ENCODE measurements around the gene PARP3.

PARP3 gene

DNA sequence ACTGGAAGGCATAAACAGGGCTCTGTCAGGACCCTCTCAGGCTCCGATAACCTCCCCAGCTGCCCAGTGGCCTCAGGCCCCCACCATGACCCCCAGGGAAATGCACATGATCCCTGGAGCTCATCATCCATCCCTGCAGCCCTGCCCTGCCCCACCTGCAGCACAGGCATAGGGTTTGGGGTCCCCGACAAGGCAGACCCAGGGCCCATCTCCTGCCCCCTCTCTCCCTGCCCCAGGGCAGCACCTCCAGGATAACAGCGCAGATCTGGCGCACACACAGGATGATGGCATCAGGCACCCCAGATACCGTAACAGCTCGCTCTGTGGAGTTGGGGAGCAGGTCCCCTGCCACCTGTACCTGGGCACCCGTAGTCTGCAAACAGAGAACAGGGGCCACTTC is 17.5 kb downstream of the PARP3 start:
- H3K36me3 Mint-ChIP-seq (ENCODE audit: low read depth): peaks cover 10% of the 10 kb centered on the region

GRCh38 chr3:51960386-51960785 is 18.2 kb downstream of the PARP3 start:
- H3K9me3 Mint-ChIP-seq: no peaks in the 10 kb centered on the region
- peaks cover 3% of the 10 kb centered on the region for H3K27me3 Mint-ChIP-seq (ENCODE audit: low read depth)
- H3K4me1 Mint-ChIP-seq: peaks cover 37% of the 10 kb centered on the region
- TF ChIP-seq, protein P1, sequence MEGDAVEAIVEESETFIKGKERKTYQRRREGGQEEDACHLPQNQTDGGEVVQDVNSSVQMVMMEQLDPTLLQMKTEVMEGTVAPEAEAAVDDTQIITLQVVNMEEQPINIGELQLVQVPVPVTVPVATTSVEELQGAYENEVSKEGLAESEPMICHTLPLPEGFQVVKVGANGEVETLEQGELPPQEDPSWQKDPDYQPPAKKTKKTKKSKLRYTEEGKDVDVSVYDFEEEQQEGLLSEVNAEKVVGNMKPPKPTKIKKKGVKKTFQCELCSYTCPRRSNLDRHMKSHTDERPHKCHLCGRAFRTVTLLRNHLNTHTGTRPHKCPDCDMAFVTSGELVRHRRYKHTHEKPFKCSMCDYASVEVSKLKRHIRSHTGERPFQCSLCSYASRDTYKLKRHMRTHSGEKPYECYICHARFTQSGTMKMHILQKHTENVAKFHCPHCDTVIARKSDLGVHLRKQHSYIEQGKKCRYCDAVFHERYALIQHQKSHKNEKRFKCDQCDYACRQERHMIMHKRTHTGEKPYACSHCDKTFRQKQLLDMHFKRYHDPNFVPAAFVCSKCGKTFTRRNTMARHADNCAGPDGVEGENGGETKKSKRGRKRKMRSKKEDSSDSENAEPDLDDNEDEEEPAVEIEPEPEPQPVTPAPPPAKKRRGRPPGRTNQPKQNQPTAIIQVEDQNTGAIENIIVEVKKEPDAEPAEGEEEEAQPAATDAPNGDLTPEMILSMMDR (IDR thresholded peaks at IDR 0.05; ENCODE audit: unreplicated experiment in 3 of 3): no peak
- H3K36me3 Mint-ChIP-seq (ENCODE audit: low read depth): peaks cover 10% of the 10 kb centered on the region
- no peak overlapping the region for H3K4me3 Mint-ChIP-seq
- H3K27ac Mint-ChIP-seq: no peak overlapping the region

More for the DNA sequence above, 17.5 kb downstream of the PARP3 start:
- Mint-ChIP-seq H3K4me3 (no peak overlapping the region), H3K27ac (no peak overlapping the region), H3K9me3 (no peaks in the 10 kb centered on the region), H3K4me1 (peaks cover 29% of the 10 kb centered on the region), H3K27me3 (ENCODE audit: low read depth) (peaks cover 3% of the 10 kb centered on the region)
- TF ChIP-seq, protein P1 (IDR thresholded peaks at IDR 0.05; ENCODE audit: unreplicated experiment in 3 of 3): no peak

- H3K27me3 Mint-ChIP-seq (ENCODE audit: low read depth): peaks cover 3% of the 10 kb centered on the region
- TF ChIP-seq, protein P1 (IDR thresholded peaks at IDR 0.05; ENCODE audit: unreplicated experiment in 3 of 3): no peak
- H3K4me1 Mint-ChIP-seq: peaks cover 43% of the 10 kb centered on the region
- no peaks in the 10 kb centered on the region for H3K9me3 Mint-ChIP-seq
- H3K4me3 Mint-ChIP-seq: no peak overlapping the region
- no peak overlapping the region for H3K27ac Mint-ChIP-seq
- H3K36me3 Mint-ChIP-seq (ENCODE audit: low read depth): peaks cover 10% of the 10 kb centered on the region
These were observed 18.8 kb downstream of the PARP3 start for GRCh38 chr3:51961011-51961410.

DNA sequence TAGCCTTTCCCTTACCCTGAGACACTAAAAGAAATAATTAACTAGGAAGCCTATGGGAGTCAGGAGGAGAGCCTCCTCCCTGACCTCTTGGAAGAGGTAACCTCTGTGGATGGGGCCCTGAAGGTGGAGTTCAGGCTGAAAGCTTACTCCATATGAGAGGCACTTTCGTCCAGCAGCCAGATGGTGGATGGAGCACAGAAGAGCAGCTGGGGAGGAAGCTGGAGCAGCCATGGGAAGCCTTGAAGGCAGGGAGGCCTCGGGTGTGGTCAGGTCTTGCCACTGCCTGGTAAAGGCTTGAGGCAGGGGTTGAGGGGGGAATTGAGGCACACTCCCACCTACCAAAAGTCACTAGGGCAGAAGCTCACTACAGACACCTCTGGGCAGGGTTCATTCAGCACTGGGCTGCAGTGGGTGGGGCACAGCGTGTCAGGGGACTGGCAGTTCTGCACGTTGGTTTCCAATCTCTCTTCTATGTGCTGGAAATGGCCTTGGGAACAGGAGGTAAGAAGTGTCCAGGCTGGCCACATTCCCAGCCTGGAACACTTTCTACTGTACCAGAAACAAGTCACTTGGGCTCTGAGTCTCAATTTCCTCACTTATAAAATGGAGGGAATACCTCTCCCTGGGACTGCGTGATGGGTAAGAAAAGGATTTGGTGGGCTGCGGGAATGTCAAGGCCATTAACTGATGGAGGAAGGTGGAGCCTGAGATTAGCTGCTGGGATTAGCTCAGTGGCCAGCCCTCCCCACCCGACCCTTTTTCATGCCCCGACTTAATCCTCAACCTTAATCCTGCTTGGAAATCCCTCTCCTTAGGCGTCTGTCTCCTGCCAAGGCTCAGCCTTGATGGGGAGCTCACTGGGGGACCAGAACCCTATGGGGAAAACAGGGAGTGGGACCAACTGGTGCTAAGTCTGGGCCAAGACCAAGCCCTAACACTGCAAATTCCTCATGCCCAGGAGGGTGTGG is 19.7 kb downstream of the PARP3 start:
- Mint-ChIP-seq H3K4me1 (peaks cover 43% of the 10 kb centered on the region), H3K27me3 (ENCODE audit: low read depth) (peaks cover 3% of the 10 kb centered on the region), H3K4me3 (peak overlapping the region in 2 of 3 experiments; percentile 23 to 65)

GRCh38 chr3:51962854-51963530 is 20.8 kb downstream of the PARP3 start:
- TF ChIP-seq, protein P1 (IDR thresholded peaks at IDR 0.05; ENCODE audit: unreplicated experiment in 3 of 3): no peak
- Mint-ChIP-seq H3K4me1 (peaks cover 43% of the 10 kb centered on the region), H3K27me3 (ENCODE audit: low read depth) (peaks cover 3% of the 10 kb centered on the region), H3K9me3 (no peaks in the 10 kb centered on the region), H3K4me3 (peak overlapping the region in 2 of 3 experiments; percentile 26 to 69), H3K36me3 (ENCODE audit: low read depth) (peaks cover 10% of the 10 kb centered on the region), H3K27ac (peak overlapping the region in 1 of 3 experiments; percentile 70)

More for the DNA sequence above, 19.7 kb downstream of the PARP3 start:
- peaks cover 10% of the 10 kb centered on the region for H3K36me3 Mint-ChIP-seq (ENCODE audit: low read depth)
- no peaks in the 10 kb centered on the region for H3K9me3 Mint-ChIP-seq
- H3K27ac Mint-ChIP-seq: peak overlapping the region in 1 of 3 experiments; percentile 69
- TF ChIP-seq, protein P1 (IDR thresholded peaks at IDR 0.05; ENCODE audit: unreplicated experiment in 3 of 3): no peak
